K562 (cell line): ENCODE measurements around the gene AURKB. TPM values are rescaled to one million over a fixed set of nuclear protein-coding genes. Genes with fewer than 3 reads are reported as not detected.

Experiments
- ATAC-seq: fragments of 200-7000 bp; cut with Tn5 transposase; 3 replicates; pipeline ENCODE4 v1.9.1; 2020; ENCODE audit warnings: moderate library complexity
- BruUV-seq: library from RNA; stranded (reverse); fragments of 400-500 nt; replicated peaks from 2 replicates; lab custom pipeline; 2021; lab: Mats Ljungman, UMichigan
- CTCF ChIA-PET: fragments of 300-600 bp; formaldehyde crosslinking; extraction: SDS; loops from one replicate; lab custom pipeline; 2021; ENCODE audit warnings: low intra/inter-chr PET ratio; lab: Yijun Ruan, JAX
- POLR2A ChIA-PET: fragments of 300-600, 350-650 bp; sonication (Branson Sonifier 250); formaldehyde crosslinking; extraction: SDS; loops from one replicate; lab custom pipeline; 2021; ENCODE audit warnings: antibody characterized with exemption, inconsistent platforms; lab: Yijun Ruan, JAX
- DNase-seq, 4 experiments: peaks; one replicate each; pipeline versions ENCODE4 v3.0.0 to v3.0.0-alpha.2; 2011 to 2018; ENCODE audit warnings: low spot score in 3 of 4, mixed read lengths in 3 of 4; ENCODE audit errors: extremely low read depth in 1 of 4
- FAIRE-seq: peaks from 2 replicates; lab custom pipeline; 2011; peaks lifted over from hg19 to GRCh38; lab: Jason Lieb, UNC
- H2AFZ ChIP-seq: 2 replicates; pipeline ENCODE4 v1.6.0; 2011; ENCODE audit warnings: low read depth, low read length, control low read depth, inconsistent platforms
- H3K27ac ChIP-seq: fragments of 200-600 bp; 3 replicates; pipeline ENCODE4 v1.8.0; 2011; ENCODE audit warnings: low read depth, mild to moderate bottlenecking, control low read depth, inconsistent platforms, low read length, moderate library complexity, mixed read lengths; ENCODE audit errors: extremely low read depth
- H3K27me3 ChIP-seq, 2 experiments: fragments of 300-600 bp in 1 of 2; 2 replicates in 1 of 2; 3 replicates in 1 of 2; pipeline versions ENCODE4 v1.6.0 to v1.8.0; 2011; ENCODE audit warnings: inconsistent platforms in 2 of 2, low read length in 2 of 2, mild to moderate bottlenecking in 1 of 2, mixed read lengths in 1 of 2, moderate library complexity in 1 of 2; ENCODE audit not compliant: control insufficient read depth in 2 of 2, insufficient read depth in 2 of 2
- H3K36me3 ChIP-seq: fragments of 300-600 bp; 3 replicates; pipeline ENCODE4 v1.8.0; 2011; ENCODE audit warnings: mild to moderate bottlenecking, low read length, inconsistent platforms; ENCODE audit not compliant: control insufficient read depth, insufficient read depth
- H3K4me1 ChIP-seq, 2 experiments: fragments of 200-600 bp in 1 of 2; replicated peaks in 1 of 2; 2 replicates in 1 of 2; 3 replicates in 1 of 2; pipeline versions ENCODE4 v1.5.1 to v1.8.0; 2011; ENCODE audit warnings: inconsistent platforms in 2 of 2, low read length in 2 of 2, mild to moderate bottlenecking in 1 of 2, mixed read lengths in 1 of 2, moderate library complexity in 1 of 2; ENCODE audit not compliant: control insufficient read depth in 2 of 2, insufficient read depth in 2 of 2
- H3K4me2 ChIP-seq: 2 replicates; pipeline ENCODE4 v1.6.1; 2011; ENCODE audit warnings: low read length, control low read depth, inconsistent platforms, mixed read lengths; ENCODE audit not compliant: insufficient read depth
- H3K4me3 ChIP-seq: fragments of 200-600 bp; sonication (generic), shearing (Covaris generic); 2 replicates; pipeline ENCODE4 v1.5.1; 2016; ENCODE audit warnings: control low read depth, inconsistent platforms
- H3K79me2 ChIP-seq: fragments of 200-600 bp; 3 replicates; pipeline ENCODE4 v1.8.0; 2011; ENCODE audit warnings: low read length, inconsistent platforms; ENCODE audit not compliant: control insufficient read depth, insufficient read depth
- H3K9ac ChIP-seq, 2 experiments: 2 replicates each; pipeline versions ENCODE4 v1.6.0 to v1.6.1; 2011; ENCODE audit warnings: low read depth in 2 of 2, low read length in 2 of 2, control low read depth in 1 of 2, inconsistent platforms in 1 of 2, mild to moderate bottlenecking in 1 of 2, mixed read lengths in 1 of 2; ENCODE audit not compliant: insufficient read depth in 1 of 2
- H3K9me1 ChIP-seq: one replicate; pipeline ENCODE4 v1.6.0; 2011; ENCODE audit warnings: inconsistent platforms, mild to moderate bottlenecking, low read length, moderate library complexity; ENCODE audit not compliant: control insufficient read depth, insufficient read depth
- H3K9me3 ChIP-seq: replicated peaks from 2 replicates; pipeline ENCODE4 v1.5.1; 2011; ENCODE audit warnings: low read depth, low read length, inconsistent platforms; ENCODE audit not compliant: control insufficient read depth, insufficient read depth
- H4K20me1 ChIP-seq: replicated peaks from 2 replicates; pipeline ENCODE4 v1.6.1; 2011; ENCODE audit warnings: low read length, inconsistent platforms, mixed read lengths; ENCODE audit not compliant: control insufficient read depth, insufficient read depth
- BRD4 ChIP-seq: fragments of 200-600 bp; sonication (generic); IDR thresholded peaks from 2 replicates; pipeline ENCODE4 v1.6.1; 2017; ENCODE audit warnings: inconsistent platforms
- CEBPB ChIP-seq: fragments of 450-650 bp; IDR thresholded peaks from 2 replicates; pipeline ENCODE4 v1.6.1; 2016; ENCODE audit warnings: missing genetic modification characterization, missing compliant biosample characterization
- MCM2 ChIP-seq: fragments of 450-650 bp; IDR thresholded peaks from 2 replicates; pipeline ENCODE4 v1.6.1; 2017; ENCODE audit warnings: low read depth, mild to moderate bottlenecking
- MYC ChIP-seq, 2 experiments: fragments of 250-450 bp in 1 of 2; sonication (Bioruptor Pico) in 1 of 2; IDR thresholded peaks; 2 replicates each; pipeline versions ENCODE4 v1.5.1 to v1.6.1; 2012 to 2021; ENCODE audit warnings: low read depth in 2 of 2, borderline replicate concordance in 1 of 2, improper control_type of control experiment in 1 of 2, low read length in 1 of 2, mild to moderate bottlenecking in 1 of 2, moderate library complexity in 1 of 2
- NR2C1 ChIP-seq, 2 experiments: fragments of 450-650 bp; IDR thresholded peaks; 2 replicates each; pipeline ENCODE4 v1.6.1; 2017; ENCODE audit warnings: mild to moderate bottlenecking in 2 of 2, antibody characterized with exemption in 1 of 2, inconsistent platforms in 1 of 2, missing compliant biosample characterization in 1 of 2, missing genetic modification characterization in 1 of 2
- PHTF2 ChIP-seq: fragments of 250-450 bp; sonication (Bioruptor Pico); IDR thresholded peaks from 2 replicates; pipeline ENCODE4 v1.5.0; 2021; ENCODE audit warnings: mild to moderate bottlenecking
- TBL1XR1 ChIP-seq, 2 experiments: IDR thresholded peaks; 2 replicates each; pipeline ENCODE4 v1.6.1; 2012; ENCODE audit warnings: improper control_type of control experiment in 2 of 2, low read length in 2 of 2, mild to moderate bottlenecking in 1 of 2
- TFAM ChIP-seq: fragments of 250-450 bp; sonication (Bioruptor Pico); conservative IDR thresholded peaks from 2 replicates; pipeline ENCODE4 v1.5.0; 2021; ENCODE audit warnings: mild to moderate bottlenecking, moderate library complexity
- TRIM28 ChIP-seq: fragments of 450-650 bp; IDR thresholded peaks from 2 replicates; pipeline ENCODE4 v1.6.1; 2017
- ZNF121 ChIP-seq: sonication (generic); formaldehyde crosslinking; conservative IDR thresholded peaks from 2 replicates; pipeline ENCODE4 v1.8.0; 2022; ENCODE audit warnings: missing genetic modification reagents
- ZNF140 ChIP-seq: fragments of 250-450 bp; sonication (Bioruptor Pico); IDR thresholded peaks from 2 replicates; pipeline ENCODE4 v1.8.0; 2021; ENCODE audit warnings: moderate library complexity, mild to moderate bottlenecking, inconsistent platforms
- WGBS: fragments of 100-300 bp; shearing (Covaris generic); methylation state at CpG from one replicate; pipeline ENCODE4 v1.1.6; 2016; ENCODE audit warnings: low coverage, mixed read lengths; ENCODE audit not compliant: insufficient coverage; ENCODE audit errors: missing lambda C conversion rate; 5-methylcytosine and 5-hydroxymethylcytosine counted together
- in situ Hi-C: fragments of 300-500 bp; cut with MboI; formaldehyde crosslinking; loops from 4 replicates; pipeline ENCODE4 v1.15.0; 2018; ENCODE audit warnings: inconsistent platforms, mixed read lengths
- intact Hi-C: fragments of 100-400 bp; cut with micrococcal nuclease; formaldehyde crosslinking; loops from 2 replicates; pipeline ENCODE4 v1.14.2; 2022
- polyA plus RNA-seq, 8 experiments: library from polyadenylated mRNA; depleted of rRNA in 4 of 8; stranded (reverse) in 5 of 8; unstranded in 3 of 8; fragments of >200 nt; fragmentation: Nextera tagmentation in 2 of 8; fragmentation: Illumina TruSeq in 1 of 8; extraction: Ambion mirVana in 2 of 8; extraction: Trizol in 1 of 8; gene quantifications; 2 replicates each; pipeline versions ENCODE4 v1.2.1 to v1.2.3, GENCODE V29; 2011 to 2014; ENCODE audit warnings: inconsistent platforms in 1 of 8, missing spikeins in 1 of 8
- total RNA-seq, 7 experiments: library from RNA; depleted of rRNA in 6 of 7; stranded (reverse); fragments of >200 nt in 6 of 7; fragmentation: Illumina TruSeq in 2 of 7; extraction: Trizol in 2 of 7; gene quantifications; 2 replicates each; pipeline versions ENCODE4 v1.2.1 to v1.2.3, GENCODE V29; 2011 to 2021; ENCODE audit warnings: low replicate concordance in 1 of 7
- TF ChIP-seq, protein P1 (sequence below): fragments of 450-650 bp; IDR thresholded peaks from 2 replicates; pipeline ENCODE4 v1.6.1; 2018; ENCODE audit not compliant: partially characterized antibody
- TF ChIP-seq, protein P2 (sequence below): fragments of 450-650 bp; IDR thresholded peaks from 2 replicates; pipeline ENCODE4 v1.6.1; 2017; ENCODE audit warnings: antibody characterized with exemption
- TF ChIP-seq, protein P3 (sequence below): fragments of 450-650 bp; formaldehyde crosslinking; IDR thresholded peaks from 2 replicates; pipeline ENCODE4 v1.4.0; 2022; ENCODE audit warnings: mild to moderate bottlenecking, moderate library complexity
- TF ChIP-seq, protein P4 (sequence below): fragments of 450-650 bp; formaldehyde crosslinking; IDR thresholded peaks from 2 replicates; pipeline ENCODE4 v1.4.0; 2022; ENCODE audit warnings: missing genetic modification characterization

Gene AURKB
- total and polyA plus RNA-seq, 9 of the 15 experiments (the other 6 are each of a cell fraction or from before 2014, with no cell fraction given): 27.2 to 114 (median 74.8) TPM

DNA sequence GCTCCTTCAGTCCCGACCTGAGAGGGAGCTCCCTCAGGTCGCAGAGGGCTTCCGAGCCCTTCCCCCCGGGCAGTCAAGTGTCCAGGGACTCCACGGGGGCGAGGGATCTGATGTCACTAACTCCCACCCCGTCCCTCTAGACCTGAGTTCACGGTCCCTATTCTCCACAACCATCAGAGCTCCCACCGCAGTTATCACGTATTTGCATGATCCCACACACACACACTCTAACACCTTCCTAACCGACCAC, 54.5 kb downstream of the AURKB start:
- BruUV-seq: no TSS peak
- peak overlapping the region; percentile 36; the same call in 1 of the 2 replicates for H2AFZ ChIP-seq
- WGBS: 2% methylated on average over 9 of the region's 11 CpGs
- peaks cover 48% of the 10 kb centered on the region for H3K79me2 ChIP-seq
- H3K4me1 ChIP-seq: peaks cover 37 to 72% of the 10 kb centered on the region in 2 experiments
- 0 out of 2 replicates have a peak, but pooled peaks cover 2% of the 10 kb centered on the region for H4K20me1 ChIP-seq
- no peaks in the 10 kb centered on the region for H3K9me1 ChIP-seq
- ChIA-PET POLR2A (interaction anchor here (0.7 to 8.6 kb wide), 3 partner anchors 16 to 874 kb away, joined by 3 to 105 read pairs (median 3); no protein-coding TSS in a partner anchor), CTCF (no interaction called here)
- intact Hi-C loops: loop anchor here (1.0 kb wide), 2 partner anchors 18 to 36 kb away; no protein-coding TSS in a partner anchor
- no peaks in the 10 kb centered on the region for H3K27me3 ChIP-seq
- ATAC-seq (no peak), FAIRE-seq (no peak), DNase-seq (no peak)
- in situ Hi-C loops: no loop called here
- H3K4me2 ChIP-seq: peak overlapping the region; percentile 90
- peaks cover 18% of the 10 kb centered on the region; the same call in 2 of the 3 replicates for H3K36me3 ChIP-seq
- H3K9ac ChIP-seq: peak overlapping the region; percentile 73 to 95
- peak overlapping the region; percentile 82 for H3K27ac ChIP-seq
- peak overlapping the region; percentile 52 for H3K4me3 ChIP-seq
- no peaks in the 10 kb centered on the region for H3K9me3 ChIP-seq
- TF ChIP-seq PHTF2 (no peak), MYC (IDR thresholded peaks at IDR 0.05; ENCODE audit: low read depth, low read length) (no peak), MYC (CRISPR knock-in tag; IDR thresholded peaks at IDR 0.05; ENCODE audit: borderline replicate concordance, low read depth) (no peak), TRIM28 (no peak), BRD4 (no peak), CEBPB (no peak), NR2C1 (IDR thresholded peaks at IDR 0.05) (no peak), NR2C1 (tag; IDR thresholded peaks at IDR 0.05) (no peak), MCM2 (no peak), ZNF140 (no peak), TBL1XR1 (IDR thresholded peaks at IDR 0.05; ENCODE audit: low read length in 2 of 2) (no peak), TFAM (CRISPR knock-in tag) (no peak), ZNF121 (CRISPR knock-in tag) (no peak)
- TF ChIP-seq, protein P1, sequence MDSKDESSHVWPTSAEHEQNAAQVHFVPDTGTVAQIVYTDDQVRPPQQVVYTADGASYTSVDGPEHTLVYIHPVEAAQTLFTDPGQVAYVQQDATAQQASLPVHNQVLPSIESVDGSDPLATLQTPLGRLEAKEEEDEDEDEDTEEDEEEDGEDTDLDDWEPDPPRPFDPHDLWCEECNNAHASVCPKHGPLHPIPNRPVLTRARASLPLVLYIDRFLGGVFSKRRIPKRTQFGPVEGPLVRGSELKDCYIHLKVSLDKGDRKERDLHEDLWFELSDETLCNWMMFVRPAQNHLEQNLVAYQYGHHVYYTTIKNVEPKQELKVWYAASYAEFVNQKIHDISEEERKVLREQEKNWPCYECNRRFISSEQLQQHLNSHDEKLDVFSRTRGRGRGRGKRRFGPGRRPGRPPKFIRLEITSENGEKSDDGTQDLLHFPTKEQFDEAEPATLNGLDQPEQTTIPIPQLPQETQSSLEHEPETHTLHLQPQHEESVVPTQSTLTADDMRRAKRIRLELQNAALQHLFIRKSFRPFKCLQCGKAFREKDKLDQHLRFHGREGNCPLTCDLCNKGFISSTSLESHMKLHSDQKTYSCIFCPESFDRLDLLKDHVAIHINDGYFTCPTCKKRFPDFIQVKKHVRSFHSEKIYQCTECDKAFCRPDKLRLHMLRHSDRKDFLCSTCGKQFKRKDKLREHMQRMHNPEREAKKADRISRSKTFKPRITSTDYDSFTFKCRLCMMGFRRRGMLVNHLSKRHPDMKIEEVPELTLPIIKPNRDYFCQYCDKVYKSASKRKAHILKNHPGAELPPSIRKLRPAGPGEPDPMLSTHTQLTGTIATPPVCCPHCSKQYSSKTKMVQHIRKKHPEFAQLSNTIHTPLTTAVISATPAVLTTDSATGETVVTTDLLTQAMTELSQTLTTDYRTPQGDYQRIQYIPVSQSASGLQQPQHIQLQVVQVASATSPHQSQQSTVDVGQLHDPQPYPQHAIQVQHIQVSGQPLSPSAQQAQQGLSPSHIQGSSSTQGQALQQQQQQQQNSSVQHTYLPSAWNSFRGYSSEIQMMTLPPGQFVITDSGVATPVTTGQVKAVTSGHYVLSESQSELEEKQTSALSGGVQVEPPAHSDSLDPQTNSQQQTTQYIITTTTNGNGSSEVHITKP: no peak
- TF ChIP-seq, protein P2, sequence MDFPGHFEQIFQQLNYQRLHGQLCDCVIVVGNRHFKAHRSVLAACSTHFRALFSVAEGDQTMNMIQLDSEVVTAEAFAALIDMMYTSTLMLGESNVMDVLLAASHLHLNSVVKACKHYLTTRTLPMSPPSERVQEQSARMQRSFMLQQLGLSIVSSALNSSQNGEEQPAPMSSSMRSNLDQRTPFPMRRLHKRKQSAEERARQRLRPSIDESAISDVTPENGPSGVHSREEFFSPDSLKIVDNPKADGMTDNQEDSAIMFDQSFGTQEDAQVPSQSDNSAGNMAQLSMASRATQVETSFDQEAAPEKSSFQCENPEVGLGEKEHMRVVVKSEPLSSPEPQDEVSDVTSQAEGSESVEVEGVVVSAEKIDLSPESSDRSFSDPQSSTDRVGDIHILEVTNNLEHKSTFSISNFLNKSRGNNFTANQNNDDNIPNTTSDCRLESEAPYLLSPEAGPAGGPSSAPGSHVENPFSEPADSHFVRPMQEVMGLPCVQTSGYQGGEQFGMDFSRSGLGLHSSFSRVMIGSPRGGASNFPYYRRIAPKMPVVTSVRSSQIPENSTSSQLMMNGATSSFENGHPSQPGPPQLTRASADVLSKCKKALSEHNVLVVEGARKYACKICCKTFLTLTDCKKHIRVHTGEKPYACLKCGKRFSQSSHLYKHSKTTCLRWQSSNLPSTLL: 0 out of 2 replicates have a peak, but pooled peaks have one; percentile 5
- TF ChIP-seq, protein P3, sequence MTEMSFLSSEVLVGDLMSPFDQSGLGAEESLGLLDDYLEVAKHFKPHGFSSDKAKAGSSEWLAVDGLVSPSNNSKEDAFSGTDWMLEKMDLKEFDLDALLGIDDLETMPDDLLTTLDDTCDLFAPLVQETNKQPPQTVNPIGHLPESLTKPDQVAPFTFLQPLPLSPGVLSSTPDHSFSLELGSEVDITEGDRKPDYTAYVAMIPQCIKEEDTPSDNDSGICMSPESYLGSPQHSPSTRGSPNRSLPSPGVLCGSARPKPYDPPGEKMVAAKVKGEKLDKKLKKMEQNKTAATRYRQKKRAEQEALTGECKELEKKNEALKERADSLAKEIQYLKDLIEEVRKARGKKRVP (CRISPR knock-in tag): no peak
- TF ChIP-seq, protein P4, sequence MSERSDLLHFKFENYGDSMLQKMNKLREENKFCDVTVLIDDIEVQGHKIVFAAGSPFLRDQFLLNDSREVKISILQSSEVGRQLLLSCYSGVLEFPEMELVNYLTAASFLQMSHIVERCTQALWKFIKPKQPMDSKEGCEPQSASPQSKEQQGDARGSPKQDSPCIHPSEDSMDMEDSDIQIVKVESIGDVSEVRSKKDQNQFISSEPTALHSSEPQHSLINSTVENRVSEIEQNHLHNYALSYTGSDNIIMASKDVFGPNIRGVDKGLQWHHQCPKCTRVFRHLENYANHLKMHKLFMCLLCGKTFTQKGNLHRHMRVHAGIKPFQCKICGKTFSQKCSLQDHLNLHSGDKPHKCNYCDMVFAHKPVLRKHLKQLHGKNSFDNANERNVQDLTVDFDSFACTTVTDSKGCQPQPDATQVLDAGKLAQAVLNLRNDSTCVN: 0 out of 2 replicates have a peak, but pooled peaks have one; percentile 46
